KMS-11 (cell line): ENCODE data around the gene BCAR3.
"Not testable (repeated sequence)": the region's sequence is repeated elsewhere in the genome, so short reads cannot be mapped to it uniquely, and the experiment has no call there.

Experiments used
- H2AFZ ChIP-seq: fragments of 200-600 bp; sonication (generic); 2 replicates; pipeline ENCODE4 v1.6.1; 2016; ENCODE audit warnings: antibody characterized with exemption, mixed run types, low read depth
- H3K27ac ChIP-seq: fragments of 200-600 bp; sonication (generic); 2 replicates; pipeline ENCODE4 v1.6.1; 2016; ENCODE audit warnings: mild to moderate bottlenecking, mixed run types
- H3K27me3 ChIP-seq: fragments of 200-600 bp; sonication (generic); 2 replicates; pipeline ENCODE4 v1.6.1; 2017; ENCODE audit warnings: mild to moderate bottlenecking, low read depth, mixed run types, moderate library complexity; ENCODE audit not compliant: insufficient read depth
- H3K36me3 ChIP-seq: fragments of 200-600 bp; sonication (generic); 2 replicates; pipeline ENCODE4 v1.6.1; 2017; ENCODE audit warnings: mild to moderate bottlenecking, mixed run types; ENCODE audit not compliant: insufficient read depth
- H3K4me1 ChIP-seq: fragments of 200-600 bp; sonication (generic); 2 replicates; pipeline ENCODE4 v1.6.1; 2016; ENCODE audit warnings: mild to moderate bottlenecking, low read depth, mixed run types; ENCODE audit not compliant: poor library complexity, severe bottlenecking
- H3K4me2 ChIP-seq: fragments of 200-600 bp; sonication (generic); 2 replicates; pipeline ENCODE4 v1.7.0; 2016; ENCODE audit warnings: mild to moderate bottlenecking, mixed run types
- H3K4me3 ChIP-seq: fragments of 200-600 bp; sonication (generic); IDR thresholded peaks from 2 replicates; pipeline ENCODE4 v1.6.1; 2017; ENCODE audit warnings: low read depth, low read length, mixed read lengths; ENCODE audit not compliant: insufficient read depth
- H3K79me2 ChIP-seq: fragments of 200-600 bp; sonication (generic); 2 replicates; pipeline ENCODE4 v1.6.1; 2016; ENCODE audit warnings: low read depth, mixed run types; ENCODE audit not compliant: insufficient read depth
- H3K9ac ChIP-seq: fragments of 200-600 bp; sonication (generic); 2 replicates; pipeline ENCODE4 v1.6.1; 2016; ENCODE audit warnings: mild to moderate bottlenecking, mixed run types
- H4K20me1 ChIP-seq: fragments of 200-600 bp; sonication (generic); 2 replicates; pipeline ENCODE4 v1.6.1; 2016; ENCODE audit warnings: mild to moderate bottlenecking, mixed run types; ENCODE audit not compliant: insufficient read depth
- CTCF ChIP-seq: fragments of 200-600 bp; sonication (generic); conservative IDR thresholded peaks from 2 replicates; pipeline ENCODE4 v1.6.1; 2017; ENCODE audit warnings: low read depth, mild to moderate bottlenecking, antibody characterized with exemption, low read length, moderate library complexity, mixed read lengths

The BCAR3 gene

GRCh38 chr1:93653656-93654055 is 28.0 kb downstream of the BCAR3 start:
- no peak for TF ChIP-seq CTCF
- no peak overlapping the region for H3K4me2 ChIP-seq
- no peaks in the 10 kb centered on the region for H3K4me1 ChIP-seq
- H3K27ac ChIP-seq = no peak overlapping the region
- no peak overlapping the region for H3K9ac ChIP-seq
- H4K20me1 ChIP-seq = no peaks in the 10 kb centered on the region
- H3K79me2 ChIP-seq = no peaks in the 10 kb centered on the region
- H3K27me3 ChIP-seq = no peaks in the 10 kb centered on the region
- H3K36me3 ChIP-seq = no peaks in the 10 kb centered on the region
- H3K4me3 ChIP-seq = no peak overlapping the region
- no peak overlapping the region for H2AFZ ChIP-seq

- Histone ChIP-seq H3K36me3 (no peaks in the 10 kb centered on the region), H3K27me3 (no peaks in the 10 kb centered on the region), H3K9ac (no peak overlapping the region), H3K79me2 (no peaks in the 10 kb centered on the region), H3K4me3 (no peak overlapping the region), H3K4me2 (no peak overlapping the region), H3K27ac (no peak overlapping the region), H4K20me1 (no peaks in the 10 kb centered on the region), H3K4me1 (no peaks in the 10 kb centered on the region), H2AFZ (no peak overlapping the region)
- no peak for TF ChIP-seq CTCF
Observed at GRCh38 chr1:93652323-93652949, 29.2 kb downstream of the BCAR3 start.

GRCh38 chr1:93651695-93652094 is 29.9 kb downstream of the BCAR3 start:
- Histone ChIP-seq H3K4me3 (no peak overlapping the region), H3K9ac (no peak overlapping the region), H3K27me3 (no peaks in the 10 kb centered on the region), H3K79me2 (no peaks in the 10 kb centered on the region), H3K36me3 (no peaks in the 10 kb centered on the region), H3K4me1 (no peaks in the 10 kb centered on the region), H3K4me2 (no peak overlapping the region), H4K20me1 (no peaks in the 10 kb centered on the region), H3K27ac (no peak overlapping the region), H2AFZ (no peak overlapping the region)
- no peak for TF ChIP-seq CTCF

- H3K4me3 ChIP-seq, H3K79me2 ChIP-seq, H3K27me3 ChIP-seq, H3K4me2 ChIP-seq, H3K4me1 ChIP-seq, H4K20me1 ChIP-seq, H3K9ac ChIP-seq, H3K27ac ChIP-seq, H2AFZ ChIP-seq, H3K36me3 ChIP-seq: not testable (repeated sequence)
Observed at GRCh38 chr1:93650159-93650558, 31.5 kb downstream of the BCAR3 start.

- Histone ChIP-seq H2AFZ (no peak overlapping the region), H3K36me3 (no peaks in the 10 kb centered on the region), H3K9ac (no peak overlapping the region), H4K20me1 (no peaks in the 10 kb centered on the region), H3K79me2 (no peaks in the 10 kb centered on the region), H3K4me1 (no peaks in the 10 kb centered on the region), H3K4me2 (no peak overlapping the region), H3K27me3 (no peaks in the 10 kb centered on the region), H3K4me3 (no peak overlapping the region), H3K27ac (no peak overlapping the region)
- no peak for TF ChIP-seq CTCF
Observed at GRCh38 chr1:93649231-93649630, 32.4 kb downstream of the BCAR3 start.
